WTC11 (cell line): ENCODE data around the gene GATA3. TPM values are rescaled to one million over a fixed set of nuclear protein-coding genes. Genes with fewer than 3 reads are reported as not detected.

Source experiments
- ATAC-seq: fragments of 200-7000 bp; cut with Tn5 transposase; 2 replicates; pipeline ENCODE4 v1.10.0; 2021; ENCODE audit warnings: mild to moderate bottlenecking, moderate library complexity
- CTCF ChIA-PET: fragments of 300-600 bp; sonication (Branson Sonifier 250); formaldehyde crosslinking; loops from one replicate; lab custom pipeline; 2021; ENCODE audit warnings: antibody characterized with exemption; lab: Charles Lee
- POLR2A ChIA-PET: fragments of 350-600 bp; sonication (Branson Sonifier 250); formaldehyde crosslinking; loops from one replicate; lab custom pipeline; 2021; ENCODE audit warnings: antibody characterized with exemption; lab: Charles Lee
- DNase-seq: peaks from one replicate; pipeline ENCODE4 v3.0.0; 2021; ENCODE audit warnings: low spot score
- H3K27ac Mint-ChIP-seq: 2 replicates; pipeline ENCODE4 v1.8.0; 2021; ENCODE audit warnings: mixed read lengths
- H3K27me3 Mint-ChIP-seq: 2 replicates; pipeline ENCODE4 v1.8.0; 2021; ENCODE audit warnings: low read depth, mild to moderate bottlenecking, moderate library complexity, mixed read lengths
- H3K36me3 Mint-ChIP-seq: 2 replicates; pipeline ENCODE4 v1.8.0; 2021; ENCODE audit warnings: mixed read lengths
- H3K4me1 Mint-ChIP-seq: 2 replicates; pipeline ENCODE4 v1.8.0; 2022; ENCODE audit warnings: mixed read lengths
- H3K4me3 Mint-ChIP-seq: 2 replicates; pipeline ENCODE4 v1.8.0; 2021; ENCODE audit warnings: mild to moderate bottlenecking, moderate library complexity, mixed read lengths
- H3K9me3 Mint-ChIP-seq: 2 replicates; pipeline ENCODE4 v1.8.0; 2021; ENCODE audit warnings: mixed read lengths
- CBFB ChIP-seq: sonication (generic); formaldehyde crosslinking; IDR thresholded peaks from 2 replicates; pipeline ENCODE4 v1.8.1; 2022; ENCODE audit warnings: mild to moderate bottlenecking, low read depth, missing genetic modification reagents
- ELF4 ChIP-seq: sonication (generic); formaldehyde crosslinking; IDR thresholded peaks from 2 replicates; pipeline ENCODE4 v1.8.1; 2022; ENCODE audit warnings: low read depth, mild to moderate bottlenecking, moderate library complexity, missing genetic modification reagents
- GABPB1 ChIP-seq: sonication (generic); formaldehyde crosslinking; IDR thresholded peaks from 2 replicates; pipeline ENCODE4 v1.8.1; 2023; ENCODE audit warnings: mild to moderate bottlenecking, missing genetic modification reagents
- MXD4 ChIP-seq: fragments of 250-450 bp; sonication (Bioruptor Pico); IDR thresholded peaks from 2 replicates; pipeline ENCODE4 v1.8.0; 2021; ENCODE audit warnings: mild to moderate bottlenecking, moderate library complexity, borderline replicate concordance
- NFE2L1 ChIP-seq: sonication (generic); formaldehyde crosslinking; IDR thresholded peaks from 2 replicates; pipeline ENCODE4 v1.8.1; 2023; ENCODE audit warnings: missing genetic modification reagents
- NFYB ChIP-seq: sonication (generic); formaldehyde crosslinking; conservative IDR thresholded peaks from 2 replicates; pipeline ENCODE4 v1.8.0; 2022; ENCODE audit warnings: low read depth, missing genetic modification reagents
- PRDM15 ChIP-seq: sonication (generic); formaldehyde crosslinking; IDR thresholded peaks from 2 replicates; pipeline ENCODE4 v1.8.0; 2022; ENCODE audit warnings: missing genetic modification reagents
- RELA ChIP-seq: sonication (generic); formaldehyde crosslinking; IDR thresholded peaks from 2 replicates; pipeline ENCODE4 v1.8.1; 2022; ENCODE audit warnings: missing genetic modification reagents, mild to moderate bottlenecking, borderline replicate concordance
- RORB ChIP-seq: fragments of 250-450 bp; sonication (Bioruptor Pico); IDR thresholded peaks from 2 replicates; pipeline ENCODE4 v1.9.0; 2021; ENCODE audit warnings: mild to moderate bottlenecking
- ZNF121 ChIP-seq: sonication (generic); formaldehyde crosslinking; IDR thresholded peaks from 2 replicates; pipeline ENCODE4 v1.8.0; 2023; ENCODE audit warnings: missing genetic modification reagents
- ZNF281 ChIP-seq: sonication (generic); formaldehyde crosslinking; IDR thresholded peaks from 2 replicates; pipeline ENCODE4 v1.8.0; 2023; ENCODE audit warnings: mild to moderate bottlenecking, missing genetic modification reagents
- ZNF317 ChIP-seq: sonication (generic); formaldehyde crosslinking; IDR thresholded peaks from 2 replicates; pipeline ENCODE4 v1.8.1; 2023; ENCODE audit warnings: low read depth, mild to moderate bottlenecking, moderate library complexity, missing genetic modification reagents, borderline replicate concordance
- ZNF423 ChIP-seq: fragments of 250-450 bp; sonication (Bioruptor Pico); IDR thresholded peaks from 2 replicates; pipeline ENCODE4 v2.1.2; 2022; ENCODE audit warnings: mild to moderate bottlenecking, moderate library complexity
- total RNA-seq: library from RNA; stranded (reverse); gene quantifications from 3 replicates; pipeline ENCODE4 v1.2.3, GENCODE V29; 2021
- TF ChIP-seq, protein P1 (sequence below): fragments of 200-600 bp; IDR thresholded peaks from 2 replicates; pipeline ENCODE4 v1.8.0; 2022; ENCODE audit warnings: antibody characterized with exemption
- TF ChIP-seq, protein P2 (sequence below): sonication (generic); formaldehyde crosslinking; IDR thresholded peaks from 2 replicates; pipeline ENCODE4 v1.8.0; 2022; ENCODE audit warnings: mild to moderate bottlenecking, missing genetic modification reagents
- TF ChIP-seq, protein P3 (sequence below): fragments of 250-450 bp; sonication (Bioruptor Pico); conservative IDR thresholded peaks from 2 replicates; pipeline ENCODE4 v1.9.0; 2021; ENCODE audit warnings: mild to moderate bottlenecking
- TF ChIP-seq, protein P4 (sequence below): fragments of 250-450 bp; sonication (Bioruptor Pico); IDR thresholded peaks from 2 replicates; pipeline ENCODE4 v1.9.0; 2021; ENCODE audit warnings: moderate library complexity, mild to moderate bottlenecking, inconsistent platforms, borderline replicate concordance

The GATA3 gene
- total RNA-seq, 1 experiment from 2014 or later: 0.72 TPM

DNA sequence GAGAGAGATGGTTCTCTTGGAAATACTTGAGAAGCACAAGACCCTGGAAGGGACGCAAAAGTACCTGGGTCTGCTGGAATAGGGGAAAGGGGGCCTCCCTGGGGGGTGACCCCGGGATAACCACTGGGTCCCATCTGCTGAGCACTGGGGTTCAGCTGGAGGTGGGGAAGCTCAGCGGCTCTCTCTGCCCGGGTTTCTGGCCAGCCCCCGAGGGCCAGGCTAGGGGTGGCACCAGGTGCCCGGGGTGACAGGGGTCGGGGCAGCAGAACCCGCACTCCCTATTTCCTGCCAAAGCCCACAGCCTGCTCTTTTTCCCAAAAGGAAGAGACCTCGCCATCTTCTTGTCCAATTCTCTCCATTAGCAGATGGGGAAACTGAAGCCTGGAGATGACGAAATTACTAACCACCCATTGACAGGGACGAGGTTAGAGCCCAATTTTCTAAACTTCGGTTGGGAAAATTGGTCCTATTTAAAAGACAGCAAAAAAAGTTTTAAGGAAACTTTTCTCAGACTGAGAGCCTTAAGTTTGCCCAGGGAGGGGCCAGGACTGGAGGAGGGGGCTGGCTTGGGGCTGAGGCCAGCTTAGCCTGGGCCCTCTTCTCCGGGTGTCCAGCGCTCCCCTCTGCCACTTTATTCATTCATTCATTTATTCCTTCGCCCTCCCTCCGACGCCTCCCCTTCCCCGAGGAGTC, 17.8 kb upstream of the GATA3 start:
- CTCF ChIA-PET: no interaction called here
- ATAC-seq: no peak
- no peak for TF ChIP-seq RELA (CRISPR knock-in tag)
- TF ChIP-seq, protein P1, sequence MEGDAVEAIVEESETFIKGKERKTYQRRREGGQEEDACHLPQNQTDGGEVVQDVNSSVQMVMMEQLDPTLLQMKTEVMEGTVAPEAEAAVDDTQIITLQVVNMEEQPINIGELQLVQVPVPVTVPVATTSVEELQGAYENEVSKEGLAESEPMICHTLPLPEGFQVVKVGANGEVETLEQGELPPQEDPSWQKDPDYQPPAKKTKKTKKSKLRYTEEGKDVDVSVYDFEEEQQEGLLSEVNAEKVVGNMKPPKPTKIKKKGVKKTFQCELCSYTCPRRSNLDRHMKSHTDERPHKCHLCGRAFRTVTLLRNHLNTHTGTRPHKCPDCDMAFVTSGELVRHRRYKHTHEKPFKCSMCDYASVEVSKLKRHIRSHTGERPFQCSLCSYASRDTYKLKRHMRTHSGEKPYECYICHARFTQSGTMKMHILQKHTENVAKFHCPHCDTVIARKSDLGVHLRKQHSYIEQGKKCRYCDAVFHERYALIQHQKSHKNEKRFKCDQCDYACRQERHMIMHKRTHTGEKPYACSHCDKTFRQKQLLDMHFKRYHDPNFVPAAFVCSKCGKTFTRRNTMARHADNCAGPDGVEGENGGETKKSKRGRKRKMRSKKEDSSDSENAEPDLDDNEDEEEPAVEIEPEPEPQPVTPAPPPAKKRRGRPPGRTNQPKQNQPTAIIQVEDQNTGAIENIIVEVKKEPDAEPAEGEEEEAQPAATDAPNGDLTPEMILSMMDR: no peak
- TF ChIP-seq, protein P2, sequence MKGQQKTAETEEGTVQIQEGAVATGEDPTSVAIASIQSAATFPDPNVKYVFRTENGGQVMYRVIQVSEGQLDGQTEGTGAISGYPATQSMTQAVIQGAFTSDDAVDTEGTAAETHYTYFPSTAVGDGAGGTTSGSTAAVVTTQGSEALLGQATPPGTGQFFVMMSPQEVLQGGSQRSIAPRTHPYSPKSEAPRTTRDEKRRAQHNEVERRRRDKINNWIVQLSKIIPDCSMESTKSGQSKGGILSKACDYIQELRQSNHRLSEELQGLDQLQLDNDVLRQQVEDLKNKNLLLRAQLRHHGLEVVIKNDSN (CRISPR knock-in tag): no peak
- TF ChIP-seq, all 79 proteins: peak for 0
- Mint-ChIP-seq H3K4me1 (peaks cover 38% of the 10 kb centered on the region), H3K27ac (no peak overlapping the region), H3K9me3 (no peaks in the 10 kb centered on the region), H3K4me3 (peak overlapping the region; percentile 14; the same call in 1 of the 2 replicates), H3K27me3 (peaks cover 100% of the 10 kb centered on the region), H3K36me3 (no peaks in the 10 kb centered on the region)
- no peak for DNase-seq
- POLR2A ChIA-PET: no interaction called here

GRCh38 chr10:8037199-8037801, 17.2 kb upstream of the GATA3 start:
- H3K36me3 Mint-ChIP-seq: peaks cover 2% of the 10 kb centered on the region; the same call in 1 of the 2 replicates
- ATAC-seq: no peak
- H3K27ac Mint-ChIP-seq: no peak overlapping the region
- H3K27me3 Mint-ChIP-seq: peaks cover 100% of the 10 kb centered on the region
- POLR2A ChIA-PET: no interaction called here
- no peak for DNase-seq
- TF ChIP-seq ZNF121: no peak
- no peak for TF ChIP-seq ZNF423 (CRISPR knock-in tag)
- TF ChIP-seq, protein P3, sequence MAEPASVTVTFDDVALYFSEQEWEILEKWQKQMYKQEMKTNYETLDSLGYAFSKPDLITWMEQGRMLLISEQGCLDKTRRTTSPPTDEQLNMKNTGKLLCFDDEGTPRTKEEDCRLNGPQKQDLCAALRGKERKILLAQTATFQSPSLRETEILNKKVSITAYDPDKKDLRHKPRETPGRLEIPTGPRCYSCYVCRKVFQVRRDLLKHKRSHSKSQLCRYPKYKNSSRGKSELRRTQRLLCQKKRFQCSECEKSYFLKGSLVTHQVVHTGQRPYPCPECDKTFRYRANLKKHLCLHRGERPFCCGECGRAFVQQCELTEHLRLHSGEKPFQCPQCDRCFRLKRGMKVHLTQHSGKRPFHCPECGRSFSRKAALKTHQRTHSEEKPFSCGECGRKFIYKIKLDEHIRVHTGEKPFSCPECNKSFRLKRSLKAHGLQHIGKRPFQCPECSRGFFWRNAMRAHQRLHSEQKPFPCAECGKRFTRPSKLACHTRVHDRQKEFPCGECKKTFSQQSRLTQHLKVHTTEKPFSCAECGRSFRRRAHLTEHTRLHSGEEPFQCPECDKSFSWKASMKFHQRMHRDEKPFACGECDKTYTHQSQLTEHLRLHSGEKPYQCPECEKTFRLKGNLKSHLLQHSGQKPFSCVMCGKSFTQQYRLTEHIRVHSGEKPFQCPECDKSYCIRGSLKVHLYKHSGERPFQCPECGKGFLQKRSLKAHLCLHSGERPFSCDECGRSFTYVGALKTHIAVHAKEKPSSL (CRISPR knock-in tag): no peak
- TF ChIP-seq ELF4 (CRISPR knock-in tag): no peak
- TF ChIP-seq ZNF317 (CRISPR knock-in tag): no peak
- no peak for TF ChIP-seq NFE2L1 (CRISPR knock-in tag)
- no peak for TF ChIP-seq ZNF281 (CRISPR knock-in tag)
- TF ChIP-seq, protein P4, sequence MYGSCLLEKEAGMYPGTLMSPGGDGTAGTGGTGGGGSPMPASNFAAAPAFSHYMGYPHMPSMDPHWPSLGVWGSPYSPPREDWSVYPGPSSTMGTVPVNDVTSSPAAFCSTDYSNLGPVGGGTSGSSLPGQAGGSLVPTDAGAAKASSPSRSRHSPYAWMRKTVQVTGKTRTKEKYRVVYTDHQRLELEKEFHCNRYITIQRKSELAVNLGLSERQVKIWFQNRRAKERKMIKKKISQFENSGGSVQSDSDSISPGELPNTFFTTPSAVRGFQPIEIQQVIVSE: no peak
- no peak for TF ChIP-seq GABPB1
- TF ChIP-seq, protein P1: no peak
- TF ChIP-seq, protein P2 (CRISPR knock-in tag): no peak
- no peak for TF ChIP-seq RORB (CRISPR knock-in tag)
- TF ChIP-seq MXD4 (CRISPR knock-in tag): no peak
- no peak for TF ChIP-seq CBFB (CRISPR knock-in tag)
- no peak for TF ChIP-seq PRDM15
- no peak for TF ChIP-seq NFYB
- H3K9me3 Mint-ChIP-seq: no peaks in the 10 kb centered on the region
- H3K4me1 Mint-ChIP-seq: peaks cover 44% of the 10 kb centered on the region
- CTCF ChIA-PET: no interaction called here
- peak overlapping the region; percentile 47 for H3K4me3 Mint-ChIP-seq
